MM.1S (cell line): ENCODE data around the gene PPP1R18.

Experiments
- EZH2 ChIP-seq: fragments of 300-600 bp; sonication (generic); optimal IDR thresholded peaks from 2 replicates; pipeline ENCODE3; 2017; ENCODE audit warnings: low read depth, mild to moderate bottlenecking, antibody characterized with exemption, low read length, mixed read lengths
- EZH2phosphoT487 ChIP-seq: fragments of 300-600 bp; sonication (generic); IDR thresholded peaks from 2 replicates; pipeline ENCODE4 v1.6.1; 2018; ENCODE audit warnings: antibody characterized with exemption, low read length
- TF ChIP-seq, protein P1 (sequence below): fragments of 300-600 bp; sonication (generic); IDR thresholded peaks from 2 replicates; pipeline ENCODE4 v1.5.1; 2016; ENCODE audit warnings: antibody characterized with exemption, low read length, mixed read lengths

DNA sequence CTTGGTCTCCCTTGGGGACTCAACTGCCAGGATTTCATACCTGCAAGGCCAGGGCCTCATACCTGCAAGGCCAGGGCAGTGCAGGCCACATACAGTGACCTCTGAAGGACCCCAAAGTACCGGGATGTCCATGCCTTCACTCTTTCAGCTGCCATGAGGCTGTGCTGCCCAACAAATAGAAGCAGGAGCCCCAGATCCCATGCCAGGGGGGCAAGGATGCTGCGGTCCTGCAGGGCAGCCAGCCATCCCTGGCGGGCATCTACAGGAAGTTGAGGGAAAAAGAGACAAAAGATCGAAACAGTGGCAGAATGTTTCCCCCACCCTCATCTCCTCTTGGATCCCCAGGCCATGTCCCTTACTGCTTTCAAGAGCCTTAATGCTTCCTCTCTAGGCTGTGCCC lies 3.5 kb upstream of the PPP1R18 start:
- no peak for TF ChIP-seq EZH2
- TF ChIP-seq, protein P1, sequence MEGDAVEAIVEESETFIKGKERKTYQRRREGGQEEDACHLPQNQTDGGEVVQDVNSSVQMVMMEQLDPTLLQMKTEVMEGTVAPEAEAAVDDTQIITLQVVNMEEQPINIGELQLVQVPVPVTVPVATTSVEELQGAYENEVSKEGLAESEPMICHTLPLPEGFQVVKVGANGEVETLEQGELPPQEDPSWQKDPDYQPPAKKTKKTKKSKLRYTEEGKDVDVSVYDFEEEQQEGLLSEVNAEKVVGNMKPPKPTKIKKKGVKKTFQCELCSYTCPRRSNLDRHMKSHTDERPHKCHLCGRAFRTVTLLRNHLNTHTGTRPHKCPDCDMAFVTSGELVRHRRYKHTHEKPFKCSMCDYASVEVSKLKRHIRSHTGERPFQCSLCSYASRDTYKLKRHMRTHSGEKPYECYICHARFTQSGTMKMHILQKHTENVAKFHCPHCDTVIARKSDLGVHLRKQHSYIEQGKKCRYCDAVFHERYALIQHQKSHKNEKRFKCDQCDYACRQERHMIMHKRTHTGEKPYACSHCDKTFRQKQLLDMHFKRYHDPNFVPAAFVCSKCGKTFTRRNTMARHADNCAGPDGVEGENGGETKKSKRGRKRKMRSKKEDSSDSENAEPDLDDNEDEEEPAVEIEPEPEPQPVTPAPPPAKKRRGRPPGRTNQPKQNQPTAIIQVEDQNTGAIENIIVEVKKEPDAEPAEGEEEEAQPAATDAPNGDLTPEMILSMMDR: no peak
- TF ChIP-seq EZH2phosphoT487: no peak
